K562 (cell line): ENCODE data around the gene FOXD3. TPM values are rescaled to one million over a fixed set of nuclear protein-coding genes. Genes with fewer than 3 reads are reported as not detected.

ENCODE experiments used
- CHD4 ChIP-seq: fragments of 200-600 bp; sonication (generic); IDR thresholded peaks from 3 replicates; pipeline ENCODE4 v1.6.1; 2012; ENCODE audit warnings: low read depth, mild to moderate bottlenecking, mixed read lengths, low read length, inconsistent platforms; ENCODE audit not compliant: insufficient read depth, insufficient replicate concordance, poor library complexity, severe bottlenecking
- FOS ChIP-seq: IDR thresholded peaks from 3 replicates; pipeline ENCODE4 v1.6.1; 2011; ENCODE audit not compliant: insufficient read length; ENCODE audit errors: extremely low read depth
- HMGXB4 ChIP-seq: sonication (generic); formaldehyde crosslinking; IDR thresholded peaks from 2 replicates; pipeline ENCODE4 v1.8.1; 2023; ENCODE audit warnings: mild to moderate bottlenecking, missing genetic modification reagents
- MEF2D ChIP-seq: conservative IDR thresholded peaks from 2 replicates; pipeline ENCODE4 v1.6.1; 2016; ENCODE audit warnings: low read depth, missing genetic modification characterization, missing compliant biosample characterization
- NFYB ChIP-seq: IDR thresholded peaks from 2 replicates; pipeline ENCODE4 v1.6.1; 2011; ENCODE audit warnings: mild to moderate bottlenecking, moderate library complexity; ENCODE audit not compliant: insufficient read length; ENCODE audit errors: extremely low read depth
- SETDB1 ChIP-seq: IDR thresholded peaks from one replicate; pipeline ENCODE4 v1.6.1; 2012; ENCODE audit warnings: low read length, control low read depth, inconsistent platforms
- SRSF9 ChIP-seq: fragments of 200-400 bp; formaldehyde crosslinking; IDR thresholded peaks from 2 replicates; pipeline ENCODE4 v1.6.1; 2017; ENCODE audit warnings: low read depth, low read length, borderline replicate concordance
- TAF9B ChIP-seq: fragments of 450-650 bp; IDR thresholded peaks from 2 replicates; pipeline ENCODE4 v1.6.1; 2018; ENCODE audit warnings: mild to moderate bottlenecking; ENCODE audit not compliant: partially characterized antibody
- TARDBP ChIP-seq: fragments of 450-650 bp; IDR thresholded peaks from 2 replicates; pipeline ENCODE4 v1.6.1; 2016
- TBL1XR1 ChIP-seq, 2 experiments: IDR thresholded peaks; 2 replicates each; pipeline ENCODE4 v1.6.1; 2012; ENCODE audit warnings: improper control_type of control experiment in 2 of 2, low read length in 2 of 2, mild to moderate bottlenecking in 1 of 2
- ZBTB12 ChIP-seq: fragments of 250-450 bp; sonication (Bioruptor Pico); IDR thresholded peaks from 2 replicates; pipeline ENCODE4 v1.4.0; 2020
- ZNF408 ChIP-seq: fragments of 250-450 bp; sonication (Bioruptor Pico); IDR thresholded peaks from 2 replicates; pipeline ENCODE4 v1.4.0; 2020; ENCODE audit warnings: low read depth, mild to moderate bottlenecking, moderate library complexity
- ZNF696 ChIP-seq: fragments of 250-450 bp; sonication (Bioruptor Pico); conservative IDR thresholded peaks from 2 replicates; pipeline ENCODE4 v1.4.0; 2020; ENCODE audit warnings: mild to moderate bottlenecking, moderate library complexity
- polyA plus RNA-seq, 8 experiments: library from polyadenylated mRNA; depleted of rRNA in 4 of 8; stranded (reverse) in 5 of 8; unstranded in 3 of 8; fragments of >200 nt; fragmentation: Nextera tagmentation in 2 of 8; fragmentation: Illumina TruSeq in 1 of 8; extraction: Ambion mirVana in 2 of 8; extraction: Trizol in 1 of 8; gene quantifications; 2 replicates each; pipeline versions ENCODE4 v1.2.1 to v1.2.3, GENCODE V29; 2011 to 2014; ENCODE audit warnings: inconsistent platforms in 1 of 8, missing spikeins in 1 of 8
- total RNA-seq, 7 experiments: library from RNA; depleted of rRNA in 6 of 7; stranded (reverse); fragments of >200 nt in 6 of 7; fragmentation: Illumina TruSeq in 2 of 7; extraction: Trizol in 2 of 7; gene quantifications; 2 replicates each; pipeline versions ENCODE4 v1.2.1 to v1.2.3, GENCODE V29; 2011 to 2021; ENCODE audit warnings: low replicate concordance in 1 of 7
- TF ChIP-seq, protein P1 (sequence below): fragments of 200-800 bp; sonication (Bioruptor generic); IDR thresholded peaks from 2 replicates; pipeline ENCODE4 v1.6.1; 2017; ENCODE audit warnings: missing genetic modification characterization, missing compliant biosample characterization
- TF ChIP-seq, protein P2 (sequence below): sonication (generic); formaldehyde crosslinking; IDR thresholded peaks from 2 replicates; pipeline ENCODE4 v1.9.0; 2022; ENCODE audit warnings: mild to moderate bottlenecking, missing genetic modification reagents

Gene FOXD3
- total and polyA plus RNA-seq, 9 of the 15 experiments (the other 6 are each of a cell fraction or from before 2014, with no cell fraction given): 0.06 to 0.45 (median 0.10) TPM; not detected in 2

- TF ChIP-seq ZNF696 (CRISPR knock-in tag): no peak
- no peak for TF ChIP-seq CHD4
- no peak for TF ChIP-seq FOS
- no peak for TF ChIP-seq TBL1XR1 (IDR thresholded peaks at IDR 0.05; ENCODE audit: low read length in 2 of 2)
- TF ChIP-seq, protein P1, sequence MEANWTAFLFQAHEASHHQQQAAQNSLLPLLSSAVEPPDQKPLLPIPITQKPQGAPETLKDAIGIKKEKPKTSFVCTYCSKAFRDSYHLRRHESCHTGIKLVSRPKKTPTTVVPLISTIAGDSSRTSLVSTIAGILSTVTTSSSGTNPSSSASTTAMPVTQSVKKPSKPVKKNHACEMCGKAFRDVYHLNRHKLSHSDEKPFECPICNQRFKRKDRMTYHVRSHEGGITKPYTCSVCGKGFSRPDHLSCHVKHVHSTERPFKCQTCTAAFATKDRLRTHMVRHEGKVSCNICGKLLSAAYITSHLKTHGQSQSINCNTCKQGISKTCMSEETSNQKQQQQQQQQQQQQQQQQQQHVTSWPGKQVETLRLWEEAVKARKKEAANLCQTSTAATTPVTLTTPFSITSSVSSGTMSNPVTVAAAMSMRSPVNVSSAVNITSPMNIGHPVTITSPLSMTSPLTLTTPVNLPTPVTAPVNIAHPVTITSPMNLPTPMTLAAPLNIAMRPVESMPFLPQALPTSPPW (CRISPR knock-in tag): peak; percentile 92
- no peak for TF ChIP-seq SETDB1
- TF ChIP-seq ZNF408 (CRISPR knock-in tag): no peak
- peak; percentile 64; the same call in 1 of the 2 replicates for TF ChIP-seq TARDBP
- no peak for TF ChIP-seq TAF9B
- no peak for TF ChIP-seq MEF2D (tag)
- TF ChIP-seq ZBTB12 (CRISPR knock-in tag): no peak
- TF ChIP-seq, protein P2, sequence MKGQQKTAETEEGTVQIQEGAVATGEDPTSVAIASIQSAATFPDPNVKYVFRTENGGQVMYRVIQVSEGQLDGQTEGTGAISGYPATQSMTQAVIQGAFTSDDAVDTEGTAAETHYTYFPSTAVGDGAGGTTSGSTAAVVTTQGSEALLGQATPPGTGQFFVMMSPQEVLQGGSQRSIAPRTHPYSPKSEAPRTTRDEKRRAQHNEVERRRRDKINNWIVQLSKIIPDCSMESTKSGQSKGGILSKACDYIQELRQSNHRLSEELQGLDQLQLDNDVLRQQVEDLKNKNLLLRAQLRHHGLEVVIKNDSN (CRISPR knock-in tag): no peak
- peak; percentile 77; the same call in 1 of the 2 replicates for TF ChIP-seq HMGXB4 (CRISPR knock-in tag)
- TF ChIP-seq NFYB: no peak
- TF ChIP-seq SRSF9: no peak
Observed at GRCh38 chr1:63367215-63368103, 45.1 kb downstream of the FOXD3 start, which contains the start of gene ALG6 (continued).
